ENCODE results near the gene GOLGA1. TPM values are rescaled to one million over a fixed set of nuclear protein-coding genes. Genes with fewer than 3 reads are reported as not detected.

The GOLGA1 gene
- total and polyA plus RNA-seq, 2 of the 13 experiments (the other 11 are each of a cell fraction or from before 2014, with no cell fraction given) = 12.7 to 15.9 TPM

DNA sequence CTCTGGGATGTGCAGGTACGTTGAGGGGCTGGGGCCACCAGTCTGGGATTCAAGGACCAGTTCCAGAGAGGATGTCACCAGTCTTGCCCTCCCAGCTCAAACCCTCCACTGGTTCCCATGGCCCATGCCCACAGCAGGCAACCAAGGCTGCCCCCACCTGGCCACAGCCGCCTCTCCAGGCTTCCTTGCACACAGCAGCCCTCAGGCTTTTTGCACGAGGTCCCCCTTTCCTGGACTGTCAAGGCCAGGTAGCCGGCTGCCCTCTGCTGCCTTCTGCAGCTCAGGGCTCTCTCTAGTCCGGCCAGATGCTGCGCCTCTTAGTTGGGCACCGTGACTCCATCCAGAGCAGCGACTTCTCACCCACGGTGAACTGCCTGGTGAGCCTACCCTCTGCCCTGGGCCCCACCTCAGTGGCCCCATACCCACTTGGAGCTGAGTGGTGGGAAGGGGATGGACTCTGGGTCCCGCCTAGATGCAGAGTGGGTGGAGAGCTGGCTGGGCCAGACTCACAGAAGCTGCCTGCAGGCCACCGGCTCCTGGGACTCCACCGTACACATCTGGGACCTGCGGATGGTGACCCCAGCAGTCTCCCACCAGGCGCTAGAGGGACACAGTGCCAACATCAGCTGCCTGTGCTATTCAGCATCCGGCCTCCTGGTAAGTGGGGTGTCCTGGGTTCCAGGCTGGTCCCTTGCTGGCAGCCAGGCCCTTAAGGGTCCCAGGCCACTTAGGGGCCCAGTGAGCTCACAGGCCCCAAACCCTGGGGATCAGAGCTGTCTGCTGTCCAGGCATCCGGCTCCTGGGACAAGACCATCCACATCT lies 84.7 kb downstream of the GOLGA1 start (continued):
- TF ChIP-seq KDM2A (CRISPR knock-in tag; IDR thresholded peaks at IDR 0.05; ENCODE audit: borderline replicate concordance, low read depth) (peak; percentile 45), STAG1 (CRISPR knock-in tag; IDR thresholded peaks at IDR 0.05) (peak; percentile 78), GATAD2A (CRISPR knock-in tag; IDR thresholded peaks at IDR 0.05) (0 out of 2 replicates have a peak, but pooled peaks have one; percentile 13), HNRNPLL (IDR thresholded peaks at IDR 0.05; ENCODE audit: low read depth, low read length, poor library complexity, severe bottlenecking) (peak; percentile 31), HOXA9 (CRISPR knock-in tag; IDR thresholded peaks at IDR 0.05; ENCODE audit: borderline replicate concordance) (no peak), SALL1 (CRISPR knock-in tag; IDR thresholded peaks at IDR 0.05) (peak; percentile 49), RBFOX2 (IDR thresholded peaks at IDR 0.05; ENCODE audit: low read depth, low read length) (peak; percentile 55; the same call in 1 of the 2 replicates), ZSCAN21 (CRISPR knock-in tag; IDR thresholded peaks at IDR 0.05; ENCODE audit: borderline replicate concordance) (0 out of 2 replicates have a peak, but pooled peaks have one; percentile 23), NFIB (CRISPR knock-in tag; IDR thresholded peaks at IDR 0.05; ENCODE audit: borderline replicate concordance) (no peak), HNRNPH1 (optimal IDR thresholded peaks at IDR 0.05; ENCODE audit: low read depth, low read length) (peak; percentile 49), ZNF883 (CRISPR knock-in tag; IDR thresholded peaks at IDR 0.05; ENCODE audit: not compliant biosample characterization) (peak; percentile 38), ZNF549 (CRISPR knock-in tag; IDR thresholded peaks at IDR 0.05) (no peak), AGO2 (optimal IDR thresholded peaks at IDR 0.05; ENCODE audit: low read depth, low read length) (peak; percentile 96), MXI1 (IDR thresholded peaks at IDR 0.05; ENCODE audit: borderline replicate concordance, low read depth, low read length) (peak; percentile 36; the same call in 1 of the 3 replicates), MED1 (CRISPR knock-in tag; IDR thresholded peaks at IDR 0.05) (peak; percentile 17; the same call in 1 of the 2 replicates)
- TF ChIP-seq, protein P1, sequence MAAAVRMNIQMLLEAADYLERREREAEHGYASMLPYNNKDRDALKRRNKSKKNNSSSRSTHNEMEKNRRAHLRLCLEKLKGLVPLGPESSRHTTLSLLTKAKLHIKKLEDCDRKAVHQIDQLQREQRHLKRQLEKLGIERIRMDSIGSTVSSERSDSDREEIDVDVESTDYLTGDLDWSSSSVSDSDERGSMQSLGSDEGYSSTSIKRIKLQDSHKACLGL (CRISPR knock-in tag; IDR thresholded peaks at IDR 0.05) = peak; percentile 65; the same call in 1 of the 2 replicates
- TF ChIP-seq, protein P2, sequence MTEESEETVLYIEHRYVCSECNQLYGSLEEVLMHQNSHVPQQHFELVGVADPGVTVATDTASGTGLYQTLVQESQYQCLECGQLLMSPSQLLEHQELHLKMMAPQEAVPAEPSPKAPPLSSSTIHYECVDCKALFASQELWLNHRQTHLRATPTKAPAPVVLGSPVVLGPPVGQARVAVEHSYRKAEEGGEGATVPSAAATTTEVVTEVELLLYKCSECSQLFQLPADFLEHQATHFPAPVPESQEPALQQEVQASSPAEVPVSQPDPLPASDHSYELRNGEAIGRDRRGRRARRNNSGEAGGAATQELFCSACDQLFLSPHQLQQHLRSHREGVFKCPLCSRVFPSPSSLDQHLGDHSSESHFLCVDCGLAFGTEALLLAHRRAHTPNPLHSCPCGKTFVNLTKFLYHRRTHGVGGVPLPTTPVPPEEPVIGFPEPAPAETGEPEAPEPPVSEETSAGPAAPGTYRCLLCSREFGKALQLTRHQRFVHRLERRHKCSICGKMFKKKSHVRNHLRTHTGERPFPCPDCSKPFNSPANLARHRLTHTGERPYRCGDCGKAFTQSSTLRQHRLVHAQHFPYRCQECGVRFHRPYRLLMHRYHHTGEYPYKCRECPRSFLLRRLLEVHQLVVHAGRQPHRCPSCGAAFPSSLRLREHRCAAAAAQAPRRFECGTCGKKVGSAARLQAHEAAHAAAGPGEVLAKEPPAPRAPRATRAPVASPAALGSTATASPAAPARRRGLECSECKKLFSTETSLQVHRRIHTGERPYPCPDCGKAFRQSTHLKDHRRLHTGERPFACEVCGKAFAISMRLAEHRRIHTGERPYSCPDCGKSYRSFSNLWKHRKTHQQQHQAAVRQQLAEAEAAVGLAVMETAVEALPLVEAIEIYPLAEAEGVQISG (CRISPR knock-in tag; IDR thresholded peaks at IDR 0.05) = peak; percentile 59
- TF ChIP-seq, protein P3, sequence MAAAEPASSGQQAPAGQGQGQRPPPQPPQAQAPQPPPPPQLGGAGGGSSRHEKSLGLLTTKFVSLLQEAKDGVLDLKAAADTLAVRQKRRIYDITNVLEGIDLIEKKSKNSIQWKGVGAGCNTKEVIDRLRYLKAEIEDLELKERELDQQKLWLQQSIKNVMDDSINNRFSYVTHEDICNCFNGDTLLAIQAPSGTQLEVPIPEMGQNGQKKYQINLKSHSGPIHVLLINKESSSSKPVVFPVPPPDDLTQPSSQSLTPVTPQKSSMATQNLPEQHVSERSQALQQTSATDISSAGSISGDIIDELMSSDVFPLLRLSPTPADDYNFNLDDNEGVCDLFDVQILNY (CRISPR knock-in tag; conservative IDR thresholded peaks at IDR 0.05) = no peak
- TF ChIP-seq, protein P4, sequence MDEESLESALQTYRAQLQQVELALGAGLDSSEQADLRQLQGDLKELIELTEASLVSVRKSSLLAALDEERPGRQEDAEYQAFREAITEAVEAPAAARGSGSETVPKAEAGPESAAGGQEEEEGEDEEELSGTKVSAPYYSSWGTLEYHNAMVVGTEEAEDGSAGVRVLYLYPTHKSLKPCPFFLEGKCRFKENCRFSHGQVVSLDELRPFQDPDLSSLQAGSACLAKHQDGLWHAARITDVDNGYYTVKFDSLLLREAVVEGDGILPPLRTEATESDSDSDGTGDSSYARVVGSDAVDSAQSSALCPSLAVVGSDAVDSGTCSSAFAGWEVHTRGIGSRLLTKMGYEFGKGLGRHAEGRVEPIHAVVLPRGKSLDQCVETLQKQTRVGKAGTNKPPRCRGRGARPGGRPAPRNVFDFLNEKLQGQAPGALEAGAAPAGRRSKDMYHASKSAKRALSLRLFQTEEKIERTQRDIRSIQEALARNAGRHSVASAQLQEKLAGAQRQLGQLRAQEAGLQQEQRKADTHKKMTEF (CRISPR knock-in tag; IDR thresholded peaks at IDR 0.05) = 0 out of 2 replicates have a peak, but pooled peaks have one; percentile 30
- TF ChIP-seq, protein P5, sequence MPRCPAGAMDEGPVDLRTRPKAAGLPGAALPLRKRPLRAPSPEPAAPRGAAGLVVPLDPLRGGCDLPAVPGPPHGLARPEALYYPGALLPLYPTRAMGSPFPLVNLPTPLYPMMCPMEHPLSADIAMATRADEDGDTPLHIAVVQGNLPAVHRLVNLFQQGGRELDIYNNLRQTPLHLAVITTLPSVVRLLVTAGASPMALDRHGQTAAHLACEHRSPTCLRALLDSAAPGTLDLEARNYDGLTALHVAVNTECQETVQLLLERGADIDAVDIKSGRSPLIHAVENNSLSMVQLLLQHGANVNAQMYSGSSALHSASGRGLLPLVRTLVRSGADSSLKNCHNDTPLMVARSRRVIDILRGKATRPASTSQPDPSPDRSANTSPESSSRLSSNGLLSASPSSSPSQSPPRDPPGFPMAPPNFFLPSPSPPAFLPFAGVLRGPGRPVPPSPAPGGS (CRISPR knock-in tag; IDR thresholded peaks at IDR 0.05) = peak; percentile 19; the same call in 1 of the 2 replicates
- TF ChIP-seq, protein P6, sequence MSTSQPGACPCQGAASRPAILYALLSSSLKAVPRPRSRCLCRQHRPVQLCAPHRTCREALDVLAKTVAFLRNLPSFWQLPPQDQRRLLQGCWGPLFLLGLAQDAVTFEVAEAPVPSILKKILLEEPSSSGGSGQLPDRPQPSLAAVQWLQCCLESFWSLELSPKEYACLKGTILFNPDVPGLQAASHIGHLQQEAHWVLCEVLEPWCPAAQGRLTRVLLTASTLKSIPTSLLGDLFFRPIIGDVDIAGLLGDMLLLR (CRISPR knock-in tag; IDR thresholded peaks at IDR 0.05) = 0 out of 2 replicates have a peak, but pooled peaks have one; percentile 8

Data from HepG2 (cell line).